IMR-90 (cell line): Measurements from ENCODE around the gene ALAS2. TPM values are rescaled to one million over a fixed set of nuclear protein-coding genes. Genes with fewer than 3 reads are reported as not detected.

Experiments
- ATAC-seq: fragments of 200-7000 bp; cut with Tn5 transposase; 2 replicates; pipeline ENCODE4 v1.9.1; 2020; ENCODE audit warnings: low read depth, mild to moderate bottlenecking, moderate library complexity
- BruUV-seq: library from RNA; stranded (reverse); fragments of 400-500 nt; replicated peaks from 2 replicates; lab custom pipeline; 2021; lab: Mats Ljungman, UMichigan
- CTCF ChIA-PET: fragments of 300-600 bp; formaldehyde crosslinking; extraction: SDS; loops from one replicate; lab custom pipeline; 2021; ENCODE audit warnings: antibody characterized with exemption; lab: Yijun Ruan, JAX
- POLR2A ChIA-PET: fragments of 300-600 bp; sonication (Branson Sonifier 250); formaldehyde crosslinking; loops from one replicate; lab custom pipeline; 2022; ENCODE audit warnings: antibody characterized with exemption; ENCODE audit not compliant: unreplicated experiment; lab: Charles Lee
- DNase-seq: peaks from one replicate; pipeline ENCODE4 v3.0.0; 2013
- H2AFZ ChIP-seq: replicated peaks from 2 replicates; pipeline ENCODE3; 2013; ENCODE audit warnings: low read length, mild to moderate bottlenecking; ENCODE audit not compliant: poor library complexity
- H2AK5ac ChIP-seq: 2 replicates; pipeline ENCODE4 v1.6.1; 2013; ENCODE audit warnings: low read depth, low read length, inconsistent platforms
- H2AK9ac ChIP-seq: replicated peaks from 2 replicates; pipeline ENCODE3; 2013; ENCODE audit warnings: mild to moderate bottlenecking, low read depth, low read length, moderate library complexity; ENCODE audit not compliant: poor library complexity
- H2BK120ac ChIP-seq: 2 replicates; pipeline ENCODE4 v1.6.1; 2013; ENCODE audit warnings: low read depth, low read length, inconsistent platforms
- H2BK15ac ChIP-seq: 3 replicates; pipeline ENCODE4 v1.6.1; 2013; ENCODE audit warnings: low read depth, low read length, inconsistent platforms
- H2BK20ac ChIP-seq: 2 replicates; pipeline ENCODE4 v1.6.1; 2013; ENCODE audit warnings: low read depth, mild to moderate bottlenecking, inconsistent platforms, low read length, moderate library complexity
- H2BK5ac ChIP-seq: 2 replicates; pipeline ENCODE4 v1.6.1; 2013; ENCODE audit warnings: mild to moderate bottlenecking, low read depth, low read length, inconsistent platforms; ENCODE audit not compliant: poor library complexity, severe bottlenecking
- H3K14ac ChIP-seq: replicated peaks from 2 replicates; pipeline ENCODE4 v1.6.1; 2013; ENCODE audit warnings: low read depth, low read length, inconsistent platforms
- H3K18ac ChIP-seq: 2 replicates; pipeline ENCODE4 v1.6.1; 2013; ENCODE audit warnings: low read depth, low read length, control low read depth
- H3K23ac ChIP-seq: 2 replicates; pipeline ENCODE4 v1.6.1; 2013; ENCODE audit warnings: low read depth, low read length, inconsistent platforms
- H3K27ac ChIP-seq: 2 replicates; pipeline ENCODE4 v1.5.1; 2013; ENCODE audit warnings: mild to moderate bottlenecking, control low read depth, low read length; ENCODE audit not compliant: insufficient read depth
- H3K27me3 ChIP-seq: 2 replicates; pipeline ENCODE4 v1.6.1; 2013; ENCODE audit warnings: low read length; ENCODE audit not compliant: control insufficient read depth, insufficient read depth
- H3K36me3 ChIP-seq: 2 replicates; pipeline ENCODE4 v1.6.1; 2013; ENCODE audit warnings: low read length, mixed read lengths; ENCODE audit not compliant: control insufficient read depth, insufficient read depth
- H3K4ac ChIP-seq: 2 replicates; pipeline ENCODE4 v1.6.1; 2013; ENCODE audit warnings: low read depth, low read length, inconsistent platforms
- H3K4me1 ChIP-seq: 2 replicates; pipeline ENCODE4 v1.6.1; 2013; ENCODE audit warnings: low read length, mixed read lengths; ENCODE audit not compliant: control insufficient read depth, insufficient read depth
- H3K4me2 ChIP-seq: 2 replicates; pipeline ENCODE4 v1.6.1; 2013; ENCODE audit warnings: low read depth, mild to moderate bottlenecking, control low read depth, low read length, moderate library complexity
- H3K4me3 ChIP-seq: 2 replicates; pipeline ENCODE4 v1.5.1; 2013; ENCODE audit warnings: low read depth, mild to moderate bottlenecking, control low read depth, low read length, moderate library complexity; ENCODE audit not compliant: insufficient read depth
- H3K56ac ChIP-seq: 2 replicates; pipeline ENCODE4 v1.6.1; 2013; ENCODE audit warnings: low read length, inconsistent platforms; ENCODE audit not compliant: insufficient read depth; ENCODE audit errors: extremely low read depth
- H3K79me1 ChIP-seq, 2 experiments: 2 replicates each; pipeline ENCODE4 v1.6.1; 2013; ENCODE audit warnings: low read length in 2 of 2, inconsistent platforms in 1 of 2, low read depth in 1 of 2
- H3K9ac ChIP-seq: 2 replicates; pipeline ENCODE4 v1.6.1; 2013; ENCODE audit warnings: low read depth, low read length, control low read depth
- H3K9me1 ChIP-seq: 2 replicates; pipeline ENCODE4 v1.6.1; 2013; ENCODE audit warnings: low read length, inconsistent platforms; ENCODE audit not compliant: insufficient read depth
- H3K9me3 ChIP-seq: 2 replicates; pipeline ENCODE4 v1.6.1; 2013; ENCODE audit warnings: low read length; ENCODE audit not compliant: control insufficient read depth, insufficient read depth
- H4K20me1 ChIP-seq: 2 replicates; pipeline ENCODE4 v1.6.1; 2013; ENCODE audit warnings: low read length, inconsistent platforms; ENCODE audit not compliant: insufficient read depth
- H4K5ac ChIP-seq: 2 replicates; pipeline ENCODE4 v1.6.1; 2013; ENCODE audit warnings: mild to moderate bottlenecking, low read depth, low read length, control low read depth
- H4K8ac ChIP-seq, 2 experiments: 2 replicates each; pipeline ENCODE4 v1.6.1; 2013; ENCODE audit warnings: low read depth in 2 of 2, low read length in 2 of 2, control low read depth in 1 of 2, inconsistent platforms in 1 of 2
- H4K91ac ChIP-seq: 2 replicates; pipeline ENCODE4 v1.6.1; 2013; ENCODE audit warnings: low read depth, low read length, inconsistent platforms; ENCODE audit not compliant: insufficient read depth
- BHLHE40 ChIP-seq: fragments of 150-350 bp; IDR thresholded peaks from 2 replicates; pipeline ENCODE4 v1.6.1; 2016; ENCODE audit warnings: mild to moderate bottlenecking, low read depth, low read length
- CEBPB ChIP-seq: IDR thresholded peaks from 2 replicates; pipeline ENCODE4 v1.6.1; 2012; ENCODE audit warnings: low read depth, low read length, improper control_type of control experiment
- CHD1 ChIP-seq: IDR thresholded peaks from 2 replicates; pipeline ENCODE4 v1.6.1; 2012; ENCODE audit warnings: low read depth, low read length, improper control_type of control experiment
- FOS ChIP-seq: fragments of 150-350 bp; IDR thresholded peaks from 2 replicates; pipeline ENCODE4 v1.6.1; 2016; ENCODE audit warnings: low read depth, low read length
- MAFK ChIP-seq: IDR thresholded peaks from 2 replicates; pipeline ENCODE4 v1.6.1; 2012; ENCODE audit warnings: low read depth, low read length, improper control_type of control experiment
- MAZ ChIP-seq: IDR thresholded peaks from 2 replicates; pipeline ENCODE4 v1.6.1; 2012; ENCODE audit warnings: low read depth, mild to moderate bottlenecking, low read length, improper control_type of control experiment, moderate library complexity, borderline replicate concordance
- MXI1 ChIP-seq: IDR thresholded peaks from 2 replicates; pipeline ENCODE4 v1.6.1; 2012; ENCODE audit warnings: low read depth, mild to moderate bottlenecking, low read length, moderate library complexity, borderline replicate concordance
- NFE2L2 ChIP-seq: fragments of 150-350 bp; IDR thresholded peaks from 2 replicates; pipeline ENCODE4 v1.6.1; 2016; ENCODE audit warnings: low read depth, mild to moderate bottlenecking, low read length
- POLR2A ChIP-seq: IDR thresholded peaks from 2 replicates; pipeline ENCODE4 v1.6.1; 2012; ENCODE audit warnings: mild to moderate bottlenecking, low read depth, low read length
- RAD21 ChIP-seq: IDR thresholded peaks from 2 replicates; pipeline ENCODE4 v1.6.1; 2012; ENCODE audit warnings: low read length, improper control_type of control experiment
- RCOR1 ChIP-seq: IDR thresholded peaks from 2 replicates; pipeline ENCODE4 v1.6.1; 2012; ENCODE audit warnings: mild to moderate bottlenecking, low read length, improper control_type of control experiment; ENCODE audit not compliant: insufficient replicate concordance
- RFX5 ChIP-seq: IDR thresholded peaks from 2 replicates; pipeline ENCODE4 v1.8.0; 2012; ENCODE audit warnings: low read depth, mild to moderate bottlenecking, low read length, moderate library complexity
- SMC3 ChIP-seq: fragments of 150-350 bp; IDR thresholded peaks from 2 replicates; pipeline ENCODE4 v1.6.1; 2016; ENCODE audit warnings: low read depth, mild to moderate bottlenecking, antibody characterized with exemption, low read length, moderate library complexity
- WGBS, 2 experiments: methylation state at CpG; one replicate each; pipeline versions ENCODE4 v1.1.5 to v1.1.7; 2013; ENCODE audit warnings: missing lambda C conversion rate in 2 of 2; ENCODE audit not compliant: insufficient read length in 1 of 2; ENCODE audit errors: extremely low coverage in 2 of 2; 5-methylcytosine and 5-hydroxymethylcytosine counted together
- dilution Hi-C: fragments of 300-500 bp; cut with HindIII; formaldehyde crosslinking; loops from one replicate; pipeline ENCODE4 v1.14.3; 2018; ENCODE audit warnings: low sequenced_read_pairs; ENCODE audit not compliant: unreplicated experiment
- in situ Hi-C: fragments of 300-500 bp; cut with MboI; formaldehyde crosslinking; loops from 3 replicates; pipeline ENCODE4 v1.14.3; 2019; ENCODE audit warnings: low sequenced_read_pairs, inconsistent platforms, mixed read lengths
- intact Hi-C: fragments of 100-400 bp; cut with micrococcal nuclease; formaldehyde crosslinking; loops from 2 replicates; pipeline ENCODE4 v1.10.0; 2022
- polyA plus RNA-seq, 3 experiments: library from polyadenylated mRNA; depleted of rRNA; stranded (reverse); fragments of >200 nt; gene quantifications; 2 replicates each; pipeline ENCODE4 v1.2.3, GENCODE V29; 2012; ENCODE audit warnings: low replicate concordance in 1 of 3
- total RNA-seq: library from RNA; depleted of rRNA; stranded (reverse); fragments of >200 nt; gene quantifications from 2 replicates; pipeline ENCODE4 v1.2.3, GENCODE V29; 2012
- TF ChIP-seq, protein P1 (sequence below): fragments of 150-350 bp; IDR thresholded peaks from 2 replicates; pipeline ENCODE4 v1.6.1; 2016; ENCODE audit warnings: low read depth, mild to moderate bottlenecking, low read length, moderate library complexity, borderline replicate concordance
- TF ChIP-seq, protein P2 (sequence below): fragments of 150-350 bp; IDR thresholded peaks from 2 replicates; pipeline ENCODE4 v1.6.1; 2017; ENCODE audit warnings: mild to moderate bottlenecking, antibody characterized with exemption, low read length, low read depth
- TF ChIP-seq, protein P3 (sequence below): conservative IDR thresholded peaks from 2 replicates; pipeline ENCODE4 v1.5.1; 2012; ENCODE audit warnings: mild to moderate bottlenecking, low read depth, low read length, improper control_type of control experiment

Gene ALAS2
- total and polyA plus RNA-seq, 2 of the 4 experiments (the other 2 are of a cell fraction): not detected

DNA sequence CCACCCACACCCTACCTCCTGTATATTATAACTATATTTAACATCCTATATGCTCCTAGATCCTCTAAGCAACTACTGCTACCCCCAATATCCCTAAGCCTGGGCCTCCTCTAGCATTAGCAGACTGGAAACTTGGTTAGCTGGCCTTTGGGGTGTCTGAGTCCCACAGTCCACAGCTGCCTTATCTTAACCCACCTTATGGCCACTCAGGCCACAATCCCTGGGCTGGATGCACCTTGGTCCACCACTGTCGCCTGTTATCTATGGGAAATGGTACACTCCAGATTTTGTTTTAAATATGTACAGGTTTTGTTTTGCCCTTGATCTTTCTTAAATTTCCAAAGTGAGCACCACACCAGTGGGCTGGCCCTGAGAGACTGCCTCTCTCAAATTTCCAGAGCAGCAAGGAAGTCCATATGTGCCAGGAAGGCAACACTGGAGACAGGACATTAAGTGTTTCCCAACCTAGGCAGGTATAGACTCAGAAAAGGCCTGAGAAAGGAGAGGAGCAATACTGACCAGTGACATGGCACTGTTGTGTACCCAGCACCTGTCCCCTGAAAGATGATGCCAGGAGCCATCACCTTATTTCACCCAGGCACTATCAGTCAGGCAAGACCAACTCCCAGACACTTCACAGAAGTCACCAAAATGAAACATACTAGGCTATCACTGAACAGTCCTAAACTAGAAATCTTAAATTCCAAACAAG is 37.7 kb downstream of the ALAS2 start:
- Histone ChIP-seq H4K91ac (no peak overlapping the region), H2AK9ac (no peak overlapping the region), H3K14ac (no peak overlapping the region), H2BK5ac (no peak overlapping the region), H3K27me3 (peaks cover 14% of the 10 kb centered on the region), H3K56ac (no peak overlapping the region), H3K9me1 (no peaks in the 10 kb centered on the region), H3K36me3 (no peaks in the 10 kb centered on the region), H3K4ac (no peak overlapping the region), H3K9ac (no peak overlapping the region), H4K20me1 (no peaks in the 10 kb centered on the region), H4K5ac (no peak overlapping the region), H2BK20ac (no peak overlapping the region), H4K8ac (no peak overlapping the region), H2BK15ac (no peak overlapping the region), H2AFZ (no peak overlapping the region), H2AK5ac (no peak overlapping the region), H3K4me2 (no peak overlapping the region), H3K27ac (no peak overlapping the region), H3K4me1 (no peaks in the 10 kb centered on the region), H3K23ac (no peak overlapping the region), H3K9me3 (no peaks in the 10 kb centered on the region), H3K79me1 (no peaks in the 10 kb centered on the region), H3K18ac (no peak overlapping the region), H2BK120ac (no peak overlapping the region), H3K4me3 (no peak overlapping the region)
- DNase-seq: no peak
- ATAC-seq: no peak
- no TSS peak for BruUV-seq
- no CpG with 5 or more reads among the region's 1 CpG for WGBS, 2 experiments
- CTCF ChIA-PET: no interaction called here
- in situ Hi-C loops (no loop called here), dilution Hi-C loops (no loop called here), intact Hi-C loops (no loop called here)
- POLR2A ChIA-PET: no interaction called here
- no peak for TF ChIP-seq POLR2A
- TF ChIP-seq MAFK: no peak
- no peak for TF ChIP-seq RFX5
- no peak for TF ChIP-seq RAD21
- TF ChIP-seq, protein P1, sequence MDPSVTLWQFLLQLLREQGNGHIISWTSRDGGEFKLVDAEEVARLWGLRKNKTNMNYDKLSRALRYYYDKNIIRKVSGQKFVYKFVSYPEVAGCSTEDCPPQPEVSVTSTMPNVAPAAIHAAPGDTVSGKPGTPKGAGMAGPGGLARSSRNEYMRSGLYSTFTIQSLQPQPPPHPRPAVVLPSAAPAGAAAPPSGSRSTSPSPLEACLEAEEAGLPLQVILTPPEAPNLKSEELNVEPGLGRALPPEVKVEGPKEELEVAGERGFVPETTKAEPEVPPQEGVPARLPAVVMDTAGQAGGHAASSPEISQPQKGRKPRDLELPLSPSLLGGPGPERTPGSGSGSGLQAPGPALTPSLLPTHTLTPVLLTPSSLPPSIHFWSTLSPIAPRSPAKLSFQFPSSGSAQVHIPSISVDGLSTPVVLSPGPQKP: no peak
- TF ChIP-seq, protein P2, sequence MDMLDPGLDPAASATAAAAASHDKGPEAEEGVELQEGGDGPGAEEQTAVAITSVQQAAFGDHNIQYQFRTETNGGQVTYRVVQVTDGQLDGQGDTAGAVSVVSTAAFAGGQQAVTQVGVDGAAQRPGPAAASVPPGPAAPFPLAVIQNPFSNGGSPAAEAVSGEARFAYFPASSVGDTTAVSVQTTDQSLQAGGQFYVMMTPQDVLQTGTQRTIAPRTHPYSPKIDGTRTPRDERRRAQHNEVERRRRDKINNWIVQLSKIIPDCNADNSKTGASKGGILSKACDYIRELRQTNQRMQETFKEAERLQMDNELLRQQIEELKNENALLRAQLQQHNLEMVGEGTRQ: no peak
- TF ChIP-seq BHLHE40: no peak
- no peak for TF ChIP-seq CHD1
- no peak for TF ChIP-seq FOS
- TF ChIP-seq NFE2L2: no peak
- TF ChIP-seq MXI1: no peak
- TF ChIP-seq CEBPB: no peak
- TF ChIP-seq RCOR1: no peak
- TF ChIP-seq SMC3: no peak
- TF ChIP-seq MAZ: no peak
- TF ChIP-seq, protein P3, sequence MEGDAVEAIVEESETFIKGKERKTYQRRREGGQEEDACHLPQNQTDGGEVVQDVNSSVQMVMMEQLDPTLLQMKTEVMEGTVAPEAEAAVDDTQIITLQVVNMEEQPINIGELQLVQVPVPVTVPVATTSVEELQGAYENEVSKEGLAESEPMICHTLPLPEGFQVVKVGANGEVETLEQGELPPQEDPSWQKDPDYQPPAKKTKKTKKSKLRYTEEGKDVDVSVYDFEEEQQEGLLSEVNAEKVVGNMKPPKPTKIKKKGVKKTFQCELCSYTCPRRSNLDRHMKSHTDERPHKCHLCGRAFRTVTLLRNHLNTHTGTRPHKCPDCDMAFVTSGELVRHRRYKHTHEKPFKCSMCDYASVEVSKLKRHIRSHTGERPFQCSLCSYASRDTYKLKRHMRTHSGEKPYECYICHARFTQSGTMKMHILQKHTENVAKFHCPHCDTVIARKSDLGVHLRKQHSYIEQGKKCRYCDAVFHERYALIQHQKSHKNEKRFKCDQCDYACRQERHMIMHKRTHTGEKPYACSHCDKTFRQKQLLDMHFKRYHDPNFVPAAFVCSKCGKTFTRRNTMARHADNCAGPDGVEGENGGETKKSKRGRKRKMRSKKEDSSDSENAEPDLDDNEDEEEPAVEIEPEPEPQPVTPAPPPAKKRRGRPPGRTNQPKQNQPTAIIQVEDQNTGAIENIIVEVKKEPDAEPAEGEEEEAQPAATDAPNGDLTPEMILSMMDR: no peak
